ENCODE measurements around the gene COLEC11.

- TF ChIP-seq, protein P1, sequence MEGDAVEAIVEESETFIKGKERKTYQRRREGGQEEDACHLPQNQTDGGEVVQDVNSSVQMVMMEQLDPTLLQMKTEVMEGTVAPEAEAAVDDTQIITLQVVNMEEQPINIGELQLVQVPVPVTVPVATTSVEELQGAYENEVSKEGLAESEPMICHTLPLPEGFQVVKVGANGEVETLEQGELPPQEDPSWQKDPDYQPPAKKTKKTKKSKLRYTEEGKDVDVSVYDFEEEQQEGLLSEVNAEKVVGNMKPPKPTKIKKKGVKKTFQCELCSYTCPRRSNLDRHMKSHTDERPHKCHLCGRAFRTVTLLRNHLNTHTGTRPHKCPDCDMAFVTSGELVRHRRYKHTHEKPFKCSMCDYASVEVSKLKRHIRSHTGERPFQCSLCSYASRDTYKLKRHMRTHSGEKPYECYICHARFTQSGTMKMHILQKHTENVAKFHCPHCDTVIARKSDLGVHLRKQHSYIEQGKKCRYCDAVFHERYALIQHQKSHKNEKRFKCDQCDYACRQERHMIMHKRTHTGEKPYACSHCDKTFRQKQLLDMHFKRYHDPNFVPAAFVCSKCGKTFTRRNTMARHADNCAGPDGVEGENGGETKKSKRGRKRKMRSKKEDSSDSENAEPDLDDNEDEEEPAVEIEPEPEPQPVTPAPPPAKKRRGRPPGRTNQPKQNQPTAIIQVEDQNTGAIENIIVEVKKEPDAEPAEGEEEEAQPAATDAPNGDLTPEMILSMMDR (IDR thresholded peaks at IDR 0.05) = no peak
- no peak for TF ChIP-seq POLR2A (IDR thresholded peaks at IDR 0.05)
Observed at GRCh38 chr2:3598197-3598910, 3.4 kb downstream of the COLEC11 start.
